Measurements from ENCODE around the gene SNAP25.

Gene SNAP25

DNA sequence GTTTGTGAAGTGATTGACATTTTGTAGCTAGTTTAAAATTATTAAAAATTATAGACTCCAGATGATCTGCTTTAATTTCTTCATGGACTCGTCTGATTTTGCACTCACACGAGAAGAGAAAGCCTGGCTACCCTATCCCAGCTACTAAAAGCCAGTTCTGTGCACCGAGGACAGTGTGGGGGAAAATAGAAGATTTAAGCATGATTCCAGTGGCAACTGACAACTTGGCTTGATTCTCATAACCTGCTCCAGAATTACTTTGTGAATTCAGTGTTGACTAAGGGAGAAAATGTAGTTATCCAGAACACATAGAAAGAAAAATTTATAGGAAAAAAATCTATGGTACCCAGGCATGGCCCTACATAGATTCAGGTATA is 88.7 kb downstream of the SNAP25 start:
- DNase-seq, result no peak

GRCh38 chr20:10308652-10309051 is 90.0 kb downstream of the SNAP25 start:
- no peak for DNase-seq

- DNase-seq, result no peak
These were observed 90.7 kb downstream of the SNAP25 start for GRCh38 chr20:10309326-10309725.

DNA sequence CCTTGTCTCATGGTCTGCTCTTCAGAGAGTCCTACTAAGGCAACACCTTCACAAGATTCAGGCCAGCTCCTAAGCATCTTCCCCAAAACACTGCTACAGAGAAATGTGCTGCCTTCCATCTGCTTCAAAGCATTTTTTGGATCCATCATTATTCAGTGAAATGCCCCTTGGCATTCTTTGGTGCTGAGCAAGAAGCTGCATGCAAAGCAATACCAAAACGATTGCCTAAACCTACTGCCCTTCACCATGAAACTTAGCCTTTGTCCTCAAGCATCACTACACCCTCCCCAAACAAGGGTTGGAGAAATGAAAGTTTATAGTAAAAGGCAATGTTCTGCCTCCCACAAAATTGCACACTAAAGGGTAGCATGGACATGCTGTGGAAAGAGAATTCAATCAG is 93.5 kb downstream of the SNAP25 start:
- no peak for DNase-seq

DNA sequence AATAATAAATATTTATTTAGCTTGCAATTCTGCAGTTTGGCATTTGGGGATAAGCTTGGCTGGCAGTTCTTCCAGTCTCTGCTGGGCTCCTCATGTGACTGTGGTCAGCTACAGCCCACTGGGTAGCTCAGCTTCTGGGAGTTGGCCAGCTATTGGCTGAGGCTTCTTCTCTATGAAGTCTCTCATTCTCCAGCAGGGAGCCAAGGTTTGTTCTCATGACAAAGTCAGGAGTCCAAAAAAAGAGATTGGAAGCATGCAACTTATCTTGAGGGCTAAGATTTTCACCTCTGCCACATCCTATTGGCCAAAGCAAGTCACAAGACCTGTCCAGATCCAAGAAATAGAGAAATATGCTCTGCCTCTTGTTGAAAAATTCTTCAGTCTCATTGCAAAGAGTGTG is 94.6 kb downstream of the SNAP25 start:
- no peak for DNase-seq

DNA sequence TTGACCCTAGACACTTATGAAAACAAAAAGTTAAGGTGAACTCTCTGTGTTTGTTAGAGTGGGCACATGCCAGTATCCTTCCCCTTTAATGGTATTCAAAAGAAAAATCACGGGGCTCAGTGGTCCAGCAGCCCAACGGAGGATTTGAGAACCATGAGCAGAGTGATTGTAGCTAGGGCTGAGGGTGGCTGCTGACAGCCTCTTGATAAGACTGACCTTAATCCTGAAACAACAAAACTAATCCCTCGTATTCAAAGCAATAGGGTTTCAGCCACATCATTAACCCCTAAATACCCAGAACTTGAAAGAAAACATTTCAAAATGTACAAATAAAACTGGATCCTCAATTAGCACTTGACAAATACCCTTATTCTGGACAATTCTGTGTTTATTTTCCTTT is 95.1 kb downstream of the SNAP25 start:
- DNase-seq, result no peak

DNA sequence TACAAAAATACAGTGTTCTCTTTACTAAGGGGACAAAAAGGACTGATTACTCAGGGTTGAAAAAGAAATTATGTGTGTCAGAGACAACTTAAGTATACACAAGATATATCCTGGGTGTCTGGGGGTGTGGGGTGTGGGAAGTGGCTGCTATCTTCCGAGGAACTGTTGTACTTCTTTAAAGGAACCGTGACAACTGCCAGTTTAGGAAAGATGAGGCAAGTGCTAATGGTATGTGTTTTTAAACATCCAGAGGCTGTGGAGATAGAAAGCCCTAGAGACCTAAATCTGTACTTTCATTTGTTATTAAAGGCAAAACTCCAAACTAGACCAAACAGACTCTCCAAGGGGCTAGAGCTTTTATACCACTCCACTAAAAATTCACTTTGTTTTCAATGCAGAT is 95.6 kb downstream of the SNAP25 start:
- no peak for DNase-seq

- DNase-seq, result no peak
These were observed 96.5 kb downstream of the SNAP25 start for GRCh38 chr20:10315138-10315537.

GRCh38 chr20:10316582-10316981 is 98.0 kb downstream of the SNAP25 start:
- no peak for DNase-seq

GRCh38 chr20:10318291-10319024 is 99.8 kb downstream of the SNAP25 start:
- no peak for DNase-seq

DNA sequence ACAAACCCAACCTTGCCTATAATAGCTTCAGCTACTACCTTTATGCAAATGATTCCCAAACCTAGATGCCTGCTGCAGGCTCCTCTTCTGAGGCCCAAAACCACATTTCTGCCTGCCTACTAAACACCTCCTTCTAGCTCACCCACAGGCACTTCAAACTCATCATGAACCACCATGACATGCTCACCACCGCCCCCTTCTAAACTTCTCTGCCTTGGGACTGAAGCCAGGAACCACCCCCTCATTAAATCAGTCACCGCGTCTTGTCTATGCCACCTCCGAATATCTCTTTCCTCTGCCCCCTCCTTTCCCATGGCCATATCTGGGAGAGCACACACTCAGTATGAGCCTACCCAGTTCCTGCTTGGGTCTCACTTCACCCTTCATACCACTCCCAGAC is 101.2 kb downstream of the SNAP25 start:
- DNase-seq, result no peak

- DNase-seq, result no peak
These were observed 102.6 kb downstream of the SNAP25 start for GRCh38 chr20:10321138-10321717.

DNA sequence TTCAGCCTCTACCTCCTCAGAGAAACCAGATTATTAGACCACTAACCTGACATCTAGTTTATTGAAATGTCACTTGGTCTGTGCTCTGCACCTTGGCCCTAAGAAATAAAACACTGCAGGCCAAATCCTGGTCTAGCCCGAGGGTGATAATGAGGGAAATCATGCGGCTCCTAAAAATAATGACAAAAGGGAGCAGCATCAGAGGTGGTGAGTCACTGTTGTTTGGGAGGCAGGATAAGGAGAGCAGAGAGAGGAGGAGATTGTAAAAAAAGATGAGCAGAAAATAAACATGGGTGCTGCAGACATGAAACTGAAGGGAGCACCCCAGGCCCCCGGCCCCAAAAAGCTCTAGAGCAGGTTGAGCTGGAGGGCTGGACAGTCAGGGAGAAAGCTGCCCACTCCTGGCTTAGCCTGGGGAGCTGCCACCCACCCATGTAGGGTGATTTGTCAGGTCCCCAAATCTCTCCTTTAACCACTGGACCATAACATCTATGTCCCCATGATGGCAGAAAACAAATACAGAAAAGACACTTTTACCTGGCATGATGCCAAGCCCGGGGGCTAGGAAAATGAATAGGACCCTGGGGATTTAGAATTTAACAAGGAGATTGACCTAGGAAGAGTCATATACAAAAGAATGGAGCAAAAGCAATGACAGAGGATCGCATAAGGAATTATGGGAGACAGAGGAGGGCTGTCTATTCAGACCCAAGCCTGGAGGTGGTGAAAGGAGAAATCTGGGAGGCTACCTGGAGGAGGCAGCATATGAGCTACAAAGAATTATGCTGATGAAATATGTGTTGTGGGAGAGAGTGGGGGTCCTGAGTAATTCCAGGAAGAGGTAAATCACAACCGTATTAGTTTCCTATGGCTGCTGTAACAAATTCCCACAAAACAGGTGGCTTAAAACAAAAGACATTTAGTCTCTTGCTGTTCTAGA is 103.7 kb downstream of the SNAP25 start:
- DNase-seq, result no peak

GRCh38 chr20:10323729-10324128 is 105.1 kb downstream of the SNAP25 start:
- no peak for DNase-seq

DNA sequence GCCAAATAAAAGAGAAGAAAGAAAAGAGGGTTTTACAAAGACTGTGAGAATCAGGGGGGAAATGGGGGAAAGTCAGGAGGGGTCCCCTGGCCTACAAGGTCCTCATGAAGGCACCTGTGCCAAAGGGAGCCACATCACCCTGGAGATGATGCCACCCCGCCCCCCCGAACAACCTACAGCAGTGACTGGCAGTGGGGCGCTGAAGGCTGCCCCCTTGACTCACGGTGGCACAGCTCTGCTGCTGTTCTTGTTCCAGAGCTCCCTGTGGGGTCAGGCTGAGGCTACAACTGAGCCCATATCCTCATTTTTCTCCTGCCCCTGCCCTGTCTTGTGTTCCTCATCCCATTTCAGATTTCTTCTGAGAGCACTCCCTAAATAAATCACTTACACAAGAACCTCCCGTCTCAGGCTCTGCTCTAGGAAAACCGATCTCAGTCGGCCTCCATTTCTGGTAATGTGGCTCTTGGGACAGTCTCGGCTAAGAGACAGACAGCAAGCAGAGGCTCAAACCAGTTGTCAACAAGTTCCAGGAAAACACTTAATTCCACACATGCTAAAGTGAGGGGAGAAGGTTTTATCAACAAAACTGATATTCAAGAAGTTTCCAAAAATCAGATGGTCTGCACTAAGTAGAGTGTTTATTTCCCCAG is 105.7 kb downstream of the SNAP25 start:
- DNase-seq, result no peak

DNA sequence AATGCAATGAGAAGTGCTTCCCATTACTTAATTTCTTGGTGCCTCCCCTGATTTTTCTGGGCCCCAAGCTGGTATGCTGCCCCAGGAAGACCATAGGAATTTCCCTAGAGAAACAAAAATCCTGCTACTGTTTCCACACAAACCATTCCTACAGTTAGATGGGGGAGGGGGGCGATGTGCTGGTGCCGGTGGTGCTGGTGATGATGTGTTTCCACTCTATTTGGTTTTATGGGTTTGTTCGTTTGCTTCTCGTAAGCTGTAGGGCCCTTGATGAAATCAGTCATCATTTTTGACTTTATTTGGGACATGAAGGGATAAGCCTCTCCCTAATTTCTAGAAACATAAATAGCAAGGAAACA is 110.2 kb downstream of the SNAP25 start:
- DNase-seq, result no peak

DNA sequence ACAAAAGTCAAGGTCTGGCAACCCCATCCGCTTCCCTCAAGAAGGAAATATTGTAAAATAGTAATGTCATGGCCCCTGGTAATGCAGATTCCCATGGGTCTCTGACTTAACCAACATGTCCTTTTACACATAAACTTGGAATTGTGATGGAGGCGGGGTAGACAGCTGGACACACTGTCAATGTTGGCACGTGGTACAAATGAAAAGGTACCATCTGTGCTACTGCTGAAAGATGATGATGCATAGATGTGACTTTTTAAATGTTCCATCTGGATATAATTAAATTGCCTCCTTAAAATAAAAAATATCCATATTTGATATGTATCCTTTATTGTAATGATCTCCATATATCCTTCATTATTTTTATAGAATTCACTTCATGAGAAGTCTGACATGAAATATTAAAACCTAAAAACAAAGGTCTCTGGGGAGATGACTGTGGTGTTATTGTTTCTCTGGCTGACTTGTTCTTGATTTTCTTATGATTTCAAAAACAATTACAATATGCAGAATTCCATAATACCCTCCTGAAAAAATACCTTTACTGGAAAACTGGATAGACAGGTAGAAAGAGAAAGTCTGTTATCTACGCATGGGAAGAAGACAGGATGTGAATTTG is 110.9 kb downstream of the SNAP25 start:
- DNase-seq, result no peak

DNA sequence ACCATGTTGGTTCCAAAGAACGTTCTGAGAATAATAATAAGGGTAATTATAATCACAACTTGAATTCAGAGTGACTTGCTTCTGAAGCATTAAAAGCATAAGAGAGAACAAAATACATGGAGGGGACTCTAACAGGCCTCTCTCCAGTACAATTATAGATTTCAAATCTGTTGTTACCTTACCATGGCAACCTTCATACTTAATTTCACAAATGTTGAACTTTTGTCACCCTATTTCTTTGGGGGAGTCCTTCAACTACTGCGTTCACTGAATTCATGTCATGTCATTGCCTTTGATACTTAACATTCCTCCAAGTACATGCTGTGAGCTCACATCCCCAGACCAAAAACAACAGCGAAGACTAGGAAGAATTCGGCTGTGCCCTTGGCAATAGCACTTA is 111.4 kb downstream of the SNAP25 start:
- DNase-seq, result no peak

DNA sequence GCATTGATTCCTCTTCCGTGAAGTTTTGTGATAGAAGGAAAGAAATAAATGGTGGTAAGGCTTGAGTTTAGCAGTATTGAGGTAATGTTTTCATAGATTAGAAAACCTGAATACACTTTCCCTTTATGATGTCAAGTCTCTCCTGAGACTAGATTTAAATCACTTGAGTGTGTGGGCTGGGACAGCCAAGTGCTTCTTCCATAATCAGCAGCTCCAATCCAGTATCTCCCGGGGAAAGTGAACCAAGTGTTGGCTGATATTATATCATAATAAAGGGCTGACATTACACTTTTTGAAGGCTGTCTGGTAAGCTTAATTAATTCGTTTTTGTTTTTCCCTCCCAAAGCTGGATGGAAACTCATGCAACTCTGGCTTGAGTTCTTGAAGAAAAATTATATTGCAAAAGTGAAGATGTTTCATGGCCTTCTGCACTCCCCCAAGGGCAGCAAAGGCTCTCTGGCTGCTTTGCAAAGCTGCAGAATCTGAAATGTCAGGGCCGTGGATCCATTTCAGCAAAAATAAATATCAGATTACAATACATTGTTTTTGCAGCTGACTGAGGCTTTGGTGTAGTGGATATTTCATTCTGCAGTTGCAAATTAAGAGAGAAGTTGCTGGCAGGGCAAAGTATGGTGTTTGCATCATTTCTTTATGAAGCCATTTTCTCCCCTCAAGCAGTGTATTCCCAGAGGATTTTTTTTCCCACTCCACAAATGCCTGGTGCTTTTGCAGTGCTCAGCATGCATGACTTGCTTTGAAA is 114.2 kb downstream of the SNAP25 start:
- no peak for DNase-seq

DNA sequence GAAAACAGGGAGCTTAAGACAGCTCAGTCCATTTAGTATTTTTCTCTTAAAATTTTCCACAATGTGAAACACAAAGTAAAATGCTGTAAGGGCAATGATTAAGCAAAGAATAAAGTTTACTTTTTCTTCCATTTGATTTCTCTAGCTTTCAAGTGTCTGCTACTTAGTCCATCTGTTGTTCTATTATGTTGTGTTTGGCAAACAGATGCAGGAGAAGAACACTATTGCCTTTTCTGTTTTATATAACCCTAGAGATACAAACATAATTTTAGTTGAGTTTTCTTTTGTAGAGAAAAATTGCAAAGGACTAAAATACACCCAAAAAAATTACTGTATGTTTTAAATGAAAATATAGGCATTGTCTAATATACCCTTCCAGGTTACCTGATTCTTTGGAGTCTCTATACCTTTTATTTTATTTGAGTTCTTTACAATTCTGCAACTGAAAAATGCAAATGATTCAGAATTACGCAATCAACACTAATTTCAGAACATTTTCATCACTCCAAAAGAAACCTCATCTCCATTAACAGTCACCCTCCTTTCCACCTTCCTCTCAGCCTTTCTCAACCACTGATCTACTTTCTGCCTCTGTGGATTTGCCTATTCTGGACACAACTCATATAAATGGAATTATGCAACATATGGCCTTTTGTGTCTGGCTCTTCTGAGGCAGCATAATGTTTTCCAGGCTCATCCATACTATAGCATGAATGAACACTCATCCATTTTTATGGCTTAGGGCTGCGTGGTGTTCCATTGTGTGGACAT is 118.5 kb downstream of the SNAP25 start:
- DNase-seq, result no peak

DNA sequence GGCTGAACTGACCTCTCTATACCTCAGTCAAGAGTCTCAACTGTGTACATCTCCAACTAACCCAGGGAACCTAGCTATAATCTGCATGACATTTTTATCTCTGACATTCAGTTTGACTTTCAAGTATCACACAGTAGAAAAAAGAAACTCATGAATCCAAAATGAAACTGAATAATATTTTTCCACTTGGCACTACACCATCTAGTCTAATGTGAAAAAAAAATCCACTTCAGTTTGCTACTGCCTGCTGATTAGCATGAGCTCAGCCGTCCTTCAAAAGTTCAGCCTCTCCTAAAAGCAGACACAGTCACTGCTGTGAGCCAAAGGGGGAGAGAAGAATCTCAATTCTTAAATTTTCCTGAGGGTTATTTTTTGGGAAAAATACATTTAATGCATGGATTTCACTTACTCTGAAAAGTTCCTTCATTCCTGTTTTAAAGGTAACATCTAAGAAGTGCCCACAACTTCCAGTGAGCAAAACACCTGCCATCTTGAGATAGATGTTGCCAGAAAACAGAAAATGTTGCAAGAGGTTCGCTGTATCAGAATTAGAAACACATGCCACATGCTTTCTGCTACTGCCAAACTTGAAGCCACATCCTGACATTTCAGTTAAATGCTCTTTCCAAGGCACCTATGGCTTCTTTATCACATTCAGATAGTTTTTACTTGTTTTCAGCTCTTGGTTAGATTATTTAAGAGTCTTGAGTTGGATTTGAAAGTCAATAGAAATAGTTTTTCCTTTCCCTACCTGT is 120.0 kb downstream of the SNAP25 start:
- no peak for DNase-seq
